DND-41 (cell line): ENCODE data around the gene ZNF816.

Source experiments
- ATAC-seq: fragments of 200-7000 bp; cut with Tn5 transposase; 3 replicates; pipeline ENCODE4 v1.9.1; 2021; ENCODE audit warnings: low read depth; ENCODE audit not compliant: insufficient read depth
- DNase-seq: peaks from one replicate; pipeline ENCODE4 v3.0.0-alpha.2; 2020
- H2AFZ ChIP-seq: 2 replicates; pipeline ENCODE4 v1.6.0; 2012; ENCODE audit warnings: low read depth, low read length
- H3K27ac ChIP-seq: 2 replicates; pipeline ENCODE4 v1.5.1; 2012; ENCODE audit warnings: low read length, inconsistent platforms
- H3K27me3 ChIP-seq: fragments of 200-600 bp; sonication (generic); 2 replicates; pipeline ENCODE4 v1.6.0; 2012; ENCODE audit warnings: low read length, mild to moderate bottlenecking, inconsistent platforms; ENCODE audit not compliant: insufficient read depth, poor library complexity
- H3K36me3 ChIP-seq: 2 replicates; pipeline ENCODE4 v1.5.1; 2012; ENCODE audit warnings: low read length, inconsistent platforms; ENCODE audit not compliant: insufficient read depth
- H3K4me1 ChIP-seq: 2 replicates; pipeline ENCODE4 v1.5.1; 2012; ENCODE audit warnings: mild to moderate bottlenecking, low read length; ENCODE audit not compliant: insufficient read depth
- H3K4me2 ChIP-seq: 2 replicates; pipeline ENCODE4 v1.6.0; 2012; ENCODE audit warnings: mild to moderate bottlenecking, moderate library complexity, low read length, inconsistent platforms; ENCODE audit not compliant: insufficient read depth
- H3K4me3 ChIP-seq, 2 experiments: fragments of 200-600 bp in 1 of 2; shearing (Covaris generic) in 1 of 2; 2 replicates each; pipeline ENCODE4 v1.5.1; 2012 to 2016; ENCODE audit warnings: inconsistent platforms in 2 of 2, low read length in 2 of 2, mild to moderate bottlenecking in 2 of 2, low read depth in 1 of 2, moderate library complexity in 1 of 2
- H3K79me2 ChIP-seq: 2 replicates; pipeline ENCODE4 v1.6.0; 2012; ENCODE audit warnings: low read length, inconsistent platforms; ENCODE audit not compliant: insufficient read depth
- H3K9ac ChIP-seq: 2 replicates; pipeline ENCODE4 v1.6.0; 2012; ENCODE audit warnings: low read depth, mild to moderate bottlenecking, inconsistent platforms, low read length, moderate library complexity
- H3K9me3 ChIP-seq: 2 replicates; pipeline ENCODE4 v1.5.1; 2012; ENCODE audit warnings: low read length, moderate library complexity, mild to moderate bottlenecking, inconsistent platforms; ENCODE audit not compliant: insufficient read depth, severe bottlenecking
- H4K20me1 ChIP-seq: 2 replicates; pipeline ENCODE4 v1.6.0; 2012; ENCODE audit warnings: low read length; ENCODE audit not compliant: insufficient read depth
- CTCF ChIP-seq: IDR thresholded peaks from 2 replicates; pipeline ENCODE4 v1.5.1; 2012; ENCODE audit warnings: borderline replicate concordance, low read length, moderate library complexity, mild to moderate bottlenecking; ENCODE audit not compliant: poor library complexity, severe bottlenecking; ENCODE audit errors: extremely low read depth
- EZH2 ChIP-seq: IDR thresholded peaks from 3 replicates; pipeline ENCODE4 v1.6.1; 2012; ENCODE audit warnings: borderline replicate concordance, low read depth, mild to moderate bottlenecking, moderate library complexity, low read length, inconsistent platforms; ENCODE audit not compliant: severe bottlenecking

Gene ZNF816

GRCh38 chr19:52961981-52962380 lies 700 bp downstream of the ZNF816 start:
- H4K20me1 ChIP-seq = peaks cover 24% of the 10 kb centered on the region; the same call in 1 of the 2 replicates
- H3K4me2 ChIP-seq = peak overlapping the region; percentile 100
- no peak for ATAC-seq
- H3K27ac ChIP-seq = peak overlapping the region; percentile 87
- H3K4me1 ChIP-seq = peaks cover 35% of the 10 kb centered on the region
- no peak for DNase-seq
- peaks cover 61% of the 10 kb centered on the region for H3K79me2 ChIP-seq
- no peaks in the 10 kb centered on the region for H3K27me3 ChIP-seq
- TF ChIP-seq EZH2 = no peak
- H2AFZ ChIP-seq = peak overlapping the region; percentile 90
- peaks cover 26% of the 10 kb centered on the region for H3K36me3 ChIP-seq
- no peaks in the 10 kb centered on the region for H3K9me3 ChIP-seq
- H3K4me3 ChIP-seq = peak overlapping the region; percentile 91
- H3K9ac ChIP-seq = peak overlapping the region; percentile 81

GRCh38 chr19:52959613-52960295 lies 2.9 kb downstream of the ZNF816 start:
- Histone ChIP-seq H3K4me3 (no peak overlapping the region), H2AFZ (no peak overlapping the region), H4K20me1 (peaks cover 24% of the 10 kb centered on the region; the same call in 1 of the 2 replicates), H3K9ac (no peak overlapping the region), H3K36me3 (peaks cover 39% of the 10 kb centered on the region), H3K27me3 (no peaks in the 10 kb centered on the region), H3K9me3 (no peaks in the 10 kb centered on the region), H3K4me1 (peaks cover 35% of the 10 kb centered on the region), H3K4me2 (no peak overlapping the region), H3K79me2 (peaks cover 61% of the 10 kb centered on the region), H3K27ac (no peak overlapping the region)
- TF ChIP-seq EZH2 (no peak), CTCF (no peak)
- ATAC-seq (no peak), DNase-seq (no peak)

- Histone ChIP-seq H3K9me3 (no peaks in the 10 kb centered on the region), H3K27me3 (no peaks in the 10 kb centered on the region), H3K4me2 (no peak overlapping the region), H3K4me1 (peaks cover 24% of the 10 kb centered on the region), H2AFZ (no peak overlapping the region), H3K4me3 (no peak overlapping the region), H4K20me1 (peaks cover 24% of the 10 kb centered on the region; the same call in 1 of the 2 replicates), H3K36me3 (peaks cover 53% of the 10 kb centered on the region), H3K27ac (no peak overlapping the region), H3K9ac (no peak overlapping the region), H3K79me2 (peaks cover 56% of the 10 kb centered on the region)
- TF ChIP-seq CTCF = no peak
- DNase-seq (no peak), ATAC-seq (no peak)
Observed at GRCh38 chr19:52957591-52957990, 5.1 kb downstream of the ZNF816 start.

GRCh38 chr19:52956917-52957316 lies 5.8 kb downstream of the ZNF816 start:
- Histone ChIP-seq H3K4me2 (no peak overlapping the region), H3K9me3 (no peaks in the 10 kb centered on the region), H3K4me1 (peaks cover 22% of the 10 kb centered on the region), H3K4me3 (no peak overlapping the region), H3K36me3 (peaks cover 60% of the 10 kb centered on the region), H3K27me3 (no peaks in the 10 kb centered on the region), H2AFZ (no peak overlapping the region), H3K27ac (no peak overlapping the region), H4K20me1 (peaks cover 24% of the 10 kb centered on the region; the same call in 1 of the 2 replicates), H3K9ac (no peak overlapping the region), H3K79me2 (peaks cover 49% of the 10 kb centered on the region)
- ATAC-seq = no peak
- no peak for DNase-seq
- TF ChIP-seq EZH2 = no peak
- no peak for TF ChIP-seq CTCF
